ENCODE measurements around the gene ROCK1.
"Not testable (repeated sequence)": the region's sequence is repeated elsewhere in the genome, so short reads cannot be mapped to it uniquely, and the experiment has no call there.

The ROCK1 gene

DNA sequence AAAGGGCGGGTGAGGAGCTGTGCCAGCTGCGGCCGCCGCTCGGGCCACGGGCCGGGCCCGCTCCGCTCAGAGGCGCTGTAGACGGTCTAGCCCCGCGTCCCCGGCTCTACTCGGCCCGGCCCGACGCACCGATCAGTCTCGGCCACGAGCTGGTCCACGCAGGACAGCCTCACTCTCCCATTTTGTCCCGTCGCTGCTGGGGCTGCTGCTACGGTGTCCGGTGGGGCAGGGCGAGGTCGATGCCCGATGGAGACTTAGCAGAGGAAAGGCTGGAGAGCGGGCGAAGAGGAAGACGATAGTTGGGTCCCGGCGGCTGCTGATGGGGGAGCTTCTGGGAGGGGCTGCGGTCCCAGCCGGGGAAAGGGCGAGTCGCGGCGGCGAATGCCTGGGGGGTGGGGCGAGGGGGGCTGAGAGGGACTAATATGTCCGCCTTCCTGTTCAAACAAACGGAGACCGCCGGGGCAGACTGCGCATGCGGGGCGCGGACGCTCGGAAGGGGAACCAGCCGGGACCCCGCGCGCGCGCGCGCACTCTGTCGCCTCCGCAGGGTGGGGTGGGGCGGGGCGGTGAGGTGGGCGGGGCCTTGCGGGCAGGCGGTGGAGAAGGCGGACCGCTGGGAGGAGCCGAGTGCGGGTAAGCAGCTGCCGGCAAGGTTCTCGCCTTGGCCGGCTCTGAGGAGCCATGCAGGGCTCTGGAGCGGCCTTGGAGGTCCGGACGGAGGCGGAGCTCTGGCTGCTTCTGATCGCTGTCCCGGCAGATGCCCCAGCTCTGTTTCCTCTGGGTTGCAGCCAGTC is at the start of gene ROCK1:
Gene ROCK1 (minus strand): TSS at position 468 of the 794 bp plus-strand sequence. CDS start 903 bp downstream, outside the sequence.
- H3K4me3 ChIP-seq (ENCODE audit: low read depth, low read length): peak within 1 kb of the TSS; percentile 90

DNA sequence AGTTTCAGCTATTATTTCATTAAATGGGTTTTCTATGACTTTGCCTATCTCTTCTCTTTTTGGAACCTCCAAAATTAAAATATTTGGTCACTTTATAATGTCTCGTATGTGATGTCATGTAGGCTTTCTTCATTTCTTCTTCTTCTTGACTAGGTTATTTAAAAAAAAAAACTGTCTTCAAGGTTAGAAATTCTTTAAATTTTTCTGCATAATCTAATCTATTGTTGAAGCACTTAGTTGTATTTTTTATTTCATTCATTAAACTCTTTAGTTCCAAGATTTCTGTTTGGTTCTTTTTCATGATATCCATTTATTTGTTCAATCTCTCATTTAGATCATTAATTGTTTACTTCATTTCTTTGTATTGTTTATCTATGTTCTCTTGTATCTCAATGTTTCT is 43.8 kb upstream of the ROCK1 start:
- no peak overlapping the region for H3K4me3 ChIP-seq (ENCODE audit: low read depth, low read length)

DNA sequence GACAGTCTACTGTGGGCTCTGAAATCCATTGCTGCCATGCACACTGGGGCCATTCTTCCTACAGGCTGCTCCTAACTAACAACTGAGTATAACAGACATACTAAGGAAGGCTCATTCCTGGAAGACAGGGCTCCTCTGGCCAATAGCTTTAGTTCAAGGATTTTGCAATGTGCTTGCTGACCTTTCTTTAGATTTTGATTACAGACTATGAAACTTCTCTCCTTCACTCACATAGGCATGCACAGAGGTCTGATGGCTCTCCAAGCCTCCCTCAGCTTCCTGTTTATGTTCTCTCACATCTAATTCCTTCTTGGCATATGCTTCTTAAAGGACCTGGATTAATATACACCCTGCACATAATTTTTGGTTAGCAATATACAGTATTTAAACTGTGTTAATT is 34.4 kb upstream of the ROCK1 start:
- no peak overlapping the region for H3K4me3 ChIP-seq (ENCODE audit: low read depth, low read length)

DNA sequence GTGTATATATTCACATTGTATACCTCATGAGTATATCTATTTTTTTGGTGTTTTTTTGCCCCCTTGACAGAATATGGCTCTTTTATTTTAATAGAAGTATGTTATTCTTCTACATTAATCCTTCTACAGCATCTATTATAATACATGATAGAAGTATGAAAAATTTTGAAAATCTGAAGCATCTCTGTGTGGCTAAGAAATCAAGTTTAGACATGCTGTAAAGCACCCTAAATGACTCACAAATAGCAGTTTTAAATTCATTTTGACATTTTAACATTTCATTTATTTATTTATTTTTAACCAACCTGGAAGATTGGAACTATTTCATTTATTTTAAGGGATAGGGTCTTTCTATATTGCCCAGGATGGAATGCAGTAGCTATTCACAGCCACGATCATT is 33.8 kb upstream of the ROCK1 start:
- H3K4me3 ChIP-seq (ENCODE audit: low read depth, low read length): no peak overlapping the region

DNA sequence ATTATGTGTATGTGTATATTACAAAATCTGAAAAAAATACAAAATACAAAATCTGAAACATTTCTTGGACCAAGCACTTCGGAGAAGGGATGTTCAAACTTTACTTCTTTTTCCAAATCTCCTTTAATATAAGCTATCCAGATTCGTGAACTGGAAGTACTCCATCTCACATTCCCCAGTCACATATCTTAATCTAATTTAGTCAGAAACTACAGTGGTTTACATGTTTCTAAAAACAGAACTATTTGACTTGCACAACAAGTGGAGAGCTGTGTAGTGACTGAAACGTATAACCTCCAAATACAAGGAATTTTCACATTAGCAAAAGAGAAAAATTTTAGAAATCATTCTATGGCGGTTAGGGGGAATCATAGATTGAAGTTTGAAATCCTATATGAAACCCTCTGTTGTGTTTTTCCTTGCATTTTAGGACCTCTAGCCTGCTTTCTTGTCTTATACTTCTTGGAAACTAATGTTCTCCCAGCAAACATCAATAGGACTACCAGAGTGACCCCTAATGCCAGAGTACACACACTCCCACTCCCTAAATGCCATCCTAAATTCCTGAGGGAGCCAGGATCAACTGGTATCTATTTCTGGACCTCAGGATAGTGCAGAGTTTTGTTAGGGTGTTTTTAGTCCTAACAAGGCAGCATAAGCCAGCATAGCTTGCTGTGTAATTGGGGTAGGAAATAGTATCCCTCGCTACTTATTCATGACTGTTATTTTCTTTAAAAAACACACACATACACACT is 30.2 kb upstream of the ROCK1 start:
- no peak overlapping the region for H3K4me3 ChIP-seq (ENCODE audit: low read depth, low read length)

DNA sequence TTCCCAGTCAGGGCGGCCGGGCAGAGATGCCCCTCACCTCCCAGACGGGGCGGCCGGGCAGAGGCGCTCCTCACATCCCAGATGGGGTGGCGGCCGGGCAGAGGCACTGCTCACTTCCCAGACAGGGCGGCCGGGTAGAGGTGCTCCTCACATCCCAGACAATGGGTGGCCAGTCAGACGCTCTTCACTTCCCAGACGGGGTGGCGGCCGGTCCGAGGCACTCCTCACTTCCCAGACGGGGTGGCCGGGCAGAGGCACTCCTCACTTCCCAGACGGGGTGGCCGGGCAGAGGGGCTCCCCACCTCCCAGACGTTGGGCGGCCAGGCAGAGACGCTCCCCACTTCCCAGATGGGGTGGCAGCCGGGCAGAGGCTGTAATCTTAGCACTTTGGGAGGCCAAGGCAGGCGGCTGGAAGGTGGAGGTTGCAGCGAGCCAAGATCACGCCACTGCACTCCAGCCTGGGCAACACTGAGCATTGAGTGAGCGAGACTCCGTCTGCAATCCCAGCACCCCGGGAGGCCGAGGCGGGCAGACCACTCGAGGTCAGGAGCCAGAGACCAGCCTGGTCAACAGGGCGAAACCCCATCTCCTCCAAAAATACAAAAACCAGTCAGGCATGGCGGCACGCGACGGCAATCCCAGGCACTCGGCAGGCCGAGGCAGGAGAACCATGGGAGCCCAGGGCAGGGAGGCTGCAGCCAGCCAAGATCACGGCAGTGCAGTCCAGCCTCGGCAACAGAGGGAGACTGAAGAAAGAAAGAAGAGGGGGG is 26.3 kb upstream of the ROCK1 start:
- not testable (repeated sequence) for H3K4me3 ChIP-seq (ENCODE audit: low read depth, low read length)

DNA sequence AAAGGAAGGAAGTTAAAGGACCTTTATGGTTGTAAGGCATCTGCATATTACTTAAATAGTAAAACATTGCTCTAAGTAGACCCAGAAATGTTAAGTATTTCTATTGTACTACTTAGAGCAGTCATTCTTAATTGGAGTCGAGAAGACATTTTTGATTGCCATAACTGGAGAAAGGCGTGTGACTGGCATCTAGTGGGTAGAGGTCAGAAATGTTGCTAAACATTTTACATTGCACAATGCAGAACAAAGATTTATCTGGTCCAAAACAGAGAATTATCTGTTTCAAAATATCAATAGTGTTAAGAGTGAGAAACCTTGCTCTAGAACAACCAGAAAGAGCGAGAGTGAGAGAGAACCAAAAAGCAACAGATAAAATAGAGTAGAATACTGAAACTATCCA is 23.3 kb upstream of the ROCK1 start:
- H3K4me3 ChIP-seq (ENCODE audit: low read depth, low read length): no peak overlapping the region

DNA sequence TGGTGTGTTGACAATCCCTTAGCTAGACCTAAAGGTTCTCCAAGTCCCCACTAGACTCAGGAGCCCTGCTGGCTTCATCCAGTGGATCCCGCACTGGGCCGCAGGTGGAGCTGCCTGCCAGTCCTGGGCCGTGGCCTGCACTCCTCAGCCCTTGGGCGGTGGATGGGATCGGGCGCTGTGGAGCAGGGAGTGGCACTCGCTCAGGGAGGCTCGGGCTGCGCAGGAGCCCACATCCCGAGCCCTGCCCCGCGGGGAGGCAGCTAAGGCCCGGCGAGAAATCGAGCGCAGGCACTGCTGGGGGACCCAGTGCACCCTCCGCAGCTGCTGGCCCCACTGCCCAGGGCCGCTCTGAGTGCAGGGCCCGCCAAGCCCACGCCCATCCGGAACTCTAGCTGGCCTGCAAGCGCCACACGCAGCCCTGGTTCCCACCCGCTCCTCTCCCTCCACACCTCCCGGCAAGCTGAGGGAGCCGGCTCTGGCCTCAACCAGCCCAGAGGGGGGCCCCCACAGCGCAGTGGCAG is 20.8 kb upstream of the ROCK1 start:
- H3K4me3 ChIP-seq (ENCODE audit: low read depth, low read length): no peak overlapping the region

DNA sequence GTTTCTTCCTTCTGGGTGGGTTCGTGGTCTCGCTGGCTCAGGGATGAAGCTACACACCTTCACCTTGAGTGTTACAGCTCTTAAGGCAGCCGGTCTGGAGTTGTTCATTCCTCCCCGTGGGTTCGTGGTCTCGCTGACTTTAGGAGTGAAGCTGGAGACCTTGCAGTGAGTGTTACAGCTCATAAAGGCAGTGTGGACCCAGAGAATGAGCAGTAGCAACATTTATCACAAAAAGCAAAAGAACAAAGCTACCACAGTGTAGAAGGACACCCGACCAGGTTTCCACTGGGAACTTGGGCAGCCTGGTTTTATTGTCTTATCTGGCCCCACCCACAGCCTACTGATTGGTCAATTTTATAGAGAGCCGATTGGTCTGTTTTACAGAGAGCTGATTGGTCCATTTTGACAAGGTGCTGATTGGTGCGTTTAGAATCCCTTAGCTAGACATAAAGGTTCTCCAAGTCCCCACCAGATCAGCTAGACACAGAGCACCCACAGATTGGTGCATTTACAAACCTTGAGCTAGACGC is 20.1 kb upstream of the ROCK1 start:
- no peak overlapping the region for H3K4me3 ChIP-seq (ENCODE audit: low read depth, low read length)

DNA sequence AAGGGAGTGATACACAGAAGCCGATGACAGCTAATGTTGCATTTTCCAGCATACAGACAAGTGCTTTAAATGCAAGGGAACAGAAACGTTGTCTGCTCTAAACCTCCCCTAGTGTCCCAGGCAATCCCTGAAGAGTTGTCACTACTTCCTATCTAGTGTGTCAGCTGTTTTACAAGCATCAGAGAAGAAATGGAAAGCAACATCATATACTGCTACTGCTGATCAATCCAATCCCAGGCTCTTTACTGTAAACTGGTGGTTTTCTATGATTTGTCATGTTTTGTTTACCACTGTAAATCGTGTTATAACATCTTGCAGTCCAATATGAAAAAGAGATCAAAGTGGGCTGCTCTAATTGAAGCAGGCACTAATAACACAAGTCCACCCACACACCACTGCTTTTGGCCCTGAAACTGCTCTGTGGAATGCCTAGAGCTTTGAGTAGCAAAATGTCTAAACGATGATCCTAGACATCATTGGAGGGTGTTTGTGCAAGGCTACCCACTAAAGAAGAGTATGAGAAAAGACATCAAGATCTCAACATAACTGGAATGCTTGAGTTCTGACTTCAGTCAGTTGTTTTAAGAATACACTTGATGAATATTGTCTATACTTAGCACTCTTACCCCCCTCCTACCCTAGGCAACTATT is 18.1 kb upstream of the ROCK1 start:
- H3K4me3 ChIP-seq (ENCODE audit: low read depth, low read length): no peak overlapping the region

DNA sequence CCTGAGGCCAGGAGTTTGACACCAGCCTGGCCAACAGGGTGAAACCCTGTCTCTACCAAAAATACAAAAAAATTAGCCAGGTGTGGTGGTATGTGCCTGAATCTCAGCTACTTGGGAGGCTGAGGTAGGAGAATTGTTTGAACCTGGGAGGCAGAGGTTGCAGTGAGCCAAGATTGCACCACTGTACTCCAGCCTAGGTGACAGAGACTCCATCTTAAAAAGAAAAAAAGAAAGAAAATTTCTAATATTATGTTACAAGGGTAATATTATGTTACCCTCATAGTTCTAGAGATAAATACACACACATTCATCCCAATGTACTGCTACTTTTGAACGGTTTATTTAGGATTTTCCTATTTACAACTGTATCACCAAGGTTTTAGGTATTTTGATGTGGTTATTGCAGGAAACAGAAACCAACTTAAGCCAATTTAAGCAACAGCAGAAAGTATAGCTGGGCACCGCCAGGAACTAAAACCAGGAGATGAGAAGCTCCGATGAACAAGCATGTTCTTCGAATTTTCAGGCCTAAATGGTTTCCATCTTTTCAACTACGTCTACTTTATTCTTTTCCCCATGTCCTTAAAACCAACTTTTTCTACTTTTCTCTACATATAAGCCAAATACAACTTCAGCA is 11.8 kb upstream of the ROCK1 start:
- H3K4me3 ChIP-seq (ENCODE audit: low read depth, low read length): no peak overlapping the region

DNA sequence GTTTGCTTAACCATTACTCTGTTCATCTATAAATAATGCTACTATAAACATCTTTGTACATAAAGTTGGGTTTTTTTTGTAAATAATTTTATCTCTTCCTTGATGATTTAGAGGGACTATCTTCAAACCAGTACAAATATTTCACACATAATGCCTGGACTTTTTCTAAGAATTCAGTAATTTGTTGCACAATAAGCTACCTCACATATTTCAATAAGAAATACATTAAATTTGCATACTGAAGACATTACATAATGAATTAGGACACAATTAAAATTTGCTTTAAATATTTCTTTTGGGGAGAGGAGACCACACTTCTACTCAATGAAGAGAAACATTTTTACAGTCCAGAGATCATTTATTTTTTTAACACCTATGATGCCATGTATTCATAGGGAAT is 7.2 kb upstream of the ROCK1 start:
- H3K4me3 ChIP-seq (ENCODE audit: low read depth, low read length): no peak overlapping the region

DNA sequence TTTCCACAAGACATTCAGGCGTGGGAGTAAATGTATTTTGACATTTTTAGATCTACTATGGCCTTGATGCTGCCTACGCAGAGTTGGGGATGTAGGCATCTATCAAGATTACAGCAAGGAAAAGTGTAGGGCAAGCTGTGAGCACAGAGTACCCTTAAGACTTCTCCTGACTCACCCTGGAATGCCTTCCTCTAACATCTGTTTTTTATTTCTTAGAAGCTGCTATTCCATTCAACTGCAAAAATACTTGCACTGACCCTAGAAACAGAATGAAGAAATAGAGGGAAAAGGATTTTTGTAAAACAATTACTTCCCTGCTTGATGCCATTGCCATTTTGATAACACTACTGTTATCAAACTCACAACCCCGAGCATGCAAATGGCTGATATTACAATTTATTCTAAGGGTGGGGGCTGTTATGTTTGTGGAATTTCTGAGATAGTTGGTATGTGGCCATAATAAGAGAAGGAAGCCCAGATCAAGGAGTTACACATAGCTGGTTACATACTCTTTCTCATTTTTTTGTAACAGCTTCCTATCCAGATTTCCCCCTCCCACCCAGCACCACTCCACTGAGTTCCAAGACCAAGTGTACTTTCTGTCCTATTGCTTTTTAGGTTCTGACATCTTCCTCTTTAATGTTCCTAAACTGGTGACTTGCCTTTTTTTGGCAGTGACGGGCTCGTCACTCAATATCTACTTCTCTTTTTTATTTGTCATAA is 6.0 kb upstream of the ROCK1 start:
- H3K4me3 ChIP-seq (ENCODE audit: low read depth, low read length): no peak overlapping the region

DNA sequence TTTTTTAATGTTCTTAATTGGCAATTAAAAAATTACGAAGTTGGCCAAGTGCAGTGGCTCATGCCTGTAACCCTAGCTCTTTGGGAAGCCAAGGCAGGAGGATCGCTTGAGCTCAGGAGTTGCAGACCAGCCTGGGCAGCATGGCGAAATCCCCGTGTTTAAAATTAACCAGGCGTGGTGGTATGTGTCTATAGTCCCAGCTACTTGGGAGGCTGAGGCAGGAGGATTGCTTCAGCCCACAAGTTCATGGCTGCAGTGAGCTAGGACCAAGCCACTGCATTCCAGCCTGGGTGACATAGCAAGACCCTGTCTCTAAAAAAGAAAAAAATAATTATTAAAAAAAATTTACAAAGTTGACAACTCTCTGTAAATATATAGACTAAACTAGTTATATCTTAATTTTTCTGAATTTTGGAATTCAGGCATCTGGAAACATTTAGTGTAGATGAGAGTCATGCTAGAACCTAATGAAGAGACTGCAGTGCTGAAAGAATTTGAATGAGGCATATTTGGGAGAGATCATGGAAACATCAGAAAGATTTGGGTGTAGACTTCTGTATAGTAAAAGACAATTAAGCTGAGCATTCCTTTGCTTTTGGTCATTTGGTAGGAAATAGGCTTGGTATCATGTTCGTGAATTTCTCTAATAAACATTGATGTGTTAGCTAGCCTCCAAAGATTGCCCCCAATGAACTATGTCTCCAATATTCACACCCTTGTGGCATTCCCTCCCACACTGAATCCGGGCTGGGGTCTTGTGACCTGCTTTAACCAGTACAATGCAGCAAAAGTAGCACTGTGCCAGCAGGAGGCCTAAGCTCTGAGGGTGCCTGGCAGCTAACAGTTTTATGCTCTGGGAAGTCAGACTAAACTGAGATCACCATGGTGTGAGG is 4.2 kb upstream of the ROCK1 start:
- no peak overlapping the region for H3K4me3 ChIP-seq (ENCODE audit: low read depth, low read length)

DNA sequence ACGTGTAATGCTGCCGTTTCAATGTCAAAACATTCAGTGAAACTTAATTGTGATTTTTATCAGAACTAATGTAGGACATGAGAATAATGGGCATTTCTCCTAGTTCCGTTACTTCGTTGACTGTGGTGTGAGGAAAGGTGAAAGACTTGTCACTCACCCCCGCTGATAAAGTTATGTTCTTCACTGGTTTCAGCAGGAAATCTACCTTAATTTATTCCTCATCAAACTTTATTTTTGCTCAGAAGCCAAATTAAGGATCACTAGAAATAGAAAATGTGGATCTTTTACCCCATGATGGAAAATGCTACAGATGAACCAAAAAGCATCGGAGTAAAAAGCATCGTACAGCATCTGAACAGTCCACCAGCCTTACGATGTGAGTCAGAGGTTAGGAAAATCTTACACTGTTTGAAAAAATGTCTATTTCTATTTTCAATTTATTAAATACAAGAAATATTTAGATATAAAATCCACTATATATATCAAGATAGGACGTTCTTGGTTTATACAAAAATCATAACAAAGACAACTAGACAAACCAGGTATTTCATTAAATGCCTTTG is 1.0 kb upstream of the ROCK1 start:
- peak overlapping the region; percentile 63 for H3K4me3 ChIP-seq (ENCODE audit: low read depth, low read length)

DNA sequence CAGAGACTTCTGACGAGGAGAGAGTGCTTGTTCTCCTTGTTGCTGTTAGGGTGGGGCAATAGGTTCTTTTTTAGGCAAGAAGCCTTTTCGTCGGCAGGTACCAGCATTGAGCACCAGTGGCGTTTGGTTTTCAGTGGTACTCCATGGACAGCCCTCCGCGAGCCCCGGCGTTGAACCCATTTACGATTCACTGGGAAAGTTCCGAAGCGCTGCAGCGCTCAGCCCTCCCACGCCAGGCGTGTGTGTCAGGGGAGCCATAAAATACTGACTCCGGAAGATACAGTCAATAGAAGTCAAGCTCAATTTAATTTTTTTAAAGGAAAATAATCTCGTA is 494 bp upstream of the ROCK1 start:
- peak overlapping the region; percentile 63 for H3K4me3 ChIP-seq (ENCODE audit: low read depth, low read length)

DNA sequence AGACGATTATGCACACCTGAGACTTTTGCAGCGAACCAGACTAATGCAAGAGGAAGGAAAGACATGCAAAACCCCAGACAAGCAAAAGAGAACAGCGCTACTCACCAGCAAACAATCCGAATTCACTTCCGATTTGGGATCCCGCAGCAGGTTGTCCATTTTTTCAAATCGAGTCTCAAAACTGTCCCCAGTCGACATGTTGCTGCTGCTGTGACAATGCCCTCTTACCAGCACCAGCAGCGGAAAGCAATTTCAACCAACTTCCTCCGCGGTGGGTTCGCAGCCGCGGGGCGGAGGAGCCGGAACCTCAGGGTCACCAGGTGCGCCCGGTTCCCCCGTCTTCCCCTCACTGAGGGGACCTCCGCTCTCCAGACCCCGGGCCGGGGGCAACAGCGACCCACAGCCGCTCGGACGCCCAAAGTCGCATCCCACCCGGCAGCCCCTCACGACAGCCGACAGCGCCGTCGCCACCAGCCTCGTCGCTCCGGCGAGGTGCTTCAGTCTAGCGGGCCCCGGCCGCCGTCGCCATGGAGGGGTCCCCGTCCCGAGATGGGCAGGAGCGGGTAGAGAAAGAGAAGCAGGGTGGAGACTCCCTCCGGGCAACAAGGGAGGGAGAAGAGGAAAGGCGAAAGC is 784 bp downstream of the ROCK1 start:
- H3K4me3 ChIP-seq (ENCODE audit: low read depth, low read length): peak overlapping the region; percentile 90
